Measurements from ENCODE around the gene GID4.

DNA sequence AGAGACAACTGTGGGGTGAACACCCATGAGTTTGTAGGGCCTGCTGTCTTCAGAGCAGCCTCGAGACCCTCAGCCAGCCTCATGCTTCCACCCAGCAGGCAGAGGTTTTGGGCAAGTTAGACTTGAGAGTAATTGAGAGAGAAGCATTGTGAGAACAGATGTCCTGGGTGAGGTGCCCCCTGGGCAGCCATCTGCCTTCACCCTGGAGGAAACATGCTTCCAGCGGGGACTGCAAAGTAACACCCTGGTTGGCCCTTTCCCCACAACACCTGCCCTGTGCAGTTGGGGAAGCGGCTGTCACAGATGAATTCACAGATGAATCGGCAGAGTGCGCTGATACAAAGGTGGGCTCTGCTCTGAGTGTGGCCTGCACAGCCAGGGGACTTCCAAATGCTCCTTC lies 23.6 kb upstream of the GID4 start:
- TF ChIP-seq POLR2AphosphoS5 (IDR thresholded peaks at IDR 0.05) (no peak), CTCF (IDR thresholded peaks at IDR 0.05) (no peak), EP300 (IDR thresholded peaks at IDR 0.05) (no peak), POLR2A (IDR thresholded peaks at IDR 0.05) (no peak)
